Measurements from ENCODE around the gene KBTBD7.

KBTBD7 gene

GRCh38 chr13:41193919-41194824, at the start of gene KBTBD7:
Gene KBTBD7 (minus strand): TSS chr13:41194569. CDS start chr13:41194257, 312 bp downstream.
- DNase-seq: peak; percentile 61

- no peak for DNase-seq
Observed at GRCh38 chr13:41241626-41242025, 47.3 kb upstream of the KBTBD7 start.

- DNase-seq: no peak
Observed at GRCh38 chr13:41236369-41236768, 42.0 kb upstream of the KBTBD7 start.

- DNase-seq: no peak
Observed at GRCh38 chr13:41232578-41233480, 38.5 kb upstream of the KBTBD7 start.

GRCh38 chr13:41231786-41232185, 37.4 kb upstream of the KBTBD7 start:
- DNase-seq: peak; percentile 67

- DNase-seq: no peak
Observed at GRCh38 chr13:41231025-41231677, 36.8 kb upstream of the KBTBD7 start.

GRCh38 chr13:41229356-41229755, 35.0 kb upstream of the KBTBD7 start:
- DNase-seq: no peak

GRCh38 chr13:41224113-41225110, 30.0 kb upstream of the KBTBD7 start:
- no peak for DNase-seq

- peak; percentile 3 for DNase-seq
Observed at GRCh38 chr13:41222259-41222852, 28.0 kb upstream of the KBTBD7 start.

- DNase-seq: no peak
Observed at GRCh38 chr13:41220401-41220800, 26.0 kb upstream of the KBTBD7 start.

- no peak for DNase-seq
Observed at GRCh38 chr13:41216160-41216559, 21.8 kb upstream of the KBTBD7 start.

GRCh38 chr13:41213919-41214318, 19.6 kb upstream of the KBTBD7 start:
- no peak for DNase-seq

- DNase-seq: no peak
Observed at GRCh38 chr13:41213316-41213715, 18.9 kb upstream of the KBTBD7 start.

GRCh38 chr13:41212881-41213280, 18.5 kb upstream of the KBTBD7 start:
- DNase-seq: no peak

GRCh38 chr13:41211062-41211461, 16.7 kb upstream of the KBTBD7 start:
- DNase-seq: no peak

GRCh38 chr13:41206467-41206866, 12.1 kb upstream of the KBTBD7 start:
- DNase-seq: no peak

- DNase-seq: no peak
Observed at GRCh38 chr13:41203810-41204209, 9.4 kb upstream of the KBTBD7 start.

GRCh38 chr13:41200126-41200525, 5.8 kb upstream of the KBTBD7 start:
- no peak for DNase-seq

GRCh38 chr13:41199526-41199925, 5.2 kb upstream of the KBTBD7 start:
- no peak for DNase-seq

GRCh38 chr13:41199079-41199478, 4.7 kb upstream of the KBTBD7 start:
- DNase-seq: no peak

GRCh38 chr13:41196620-41197019, 2.3 kb upstream of the KBTBD7 start:
- DNase-seq: no peak
